GM19043 (cell line): ENCODE results near the gene SETD3.

Source experiments
- ATAC-seq: cut with Tn5 transposase; IDR thresholded peaks from one replicate; pipeline ENCODE4 v1.9.1; 2021; ENCODE audit warnings: low read depth; ENCODE audit not compliant: unreplicated experiment

The SETD3 gene

GRCh38 chr14:99427632-99428300 lies 52.9 kb downstream of the SETD3 start:
- ATAC-seq: no peak

- no peak for ATAC-seq
These were observed 53.8 kb downstream of the SETD3 start for GRCh38 chr14:99426813-99427346.

GRCh38 chr14:99426265-99426664 lies 54.4 kb downstream of the SETD3 start:
- ATAC-seq: no peak

GRCh38 chr14:99425272-99425681 lies 55.4 kb downstream of the SETD3 start:
- no peak for ATAC-seq

- ATAC-seq: no peak
These were observed 56.3 kb downstream of the SETD3 start for GRCh38 chr14:99424306-99424877.

- ATAC-seq: no peak
These were observed 57.2 kb downstream of the SETD3 start for GRCh38 chr14:99423434-99423833.

- no peak for ATAC-seq
These were observed 58.2 kb downstream of the SETD3 start for GRCh38 chr14:99422228-99423010.

- no peak for ATAC-seq
These were observed 59.9 kb downstream of the SETD3 start for GRCh38 chr14:99420711-99421110.

- ATAC-seq: no peak
These were observed 60.8 kb downstream of the SETD3 start for GRCh38 chr14:99419905-99420304.

- no peak for ATAC-seq
These were observed 62.4 kb downstream of the SETD3 start for GRCh38 chr14:99418242-99418641.

GRCh38 chr14:99416909-99417308 lies 63.8 kb downstream of the SETD3 start:
- ATAC-seq: no peak

GRCh38 chr14:99415496-99416281 lies 65.0 kb downstream of the SETD3 start:
- ATAC-seq: peak; percentile 90

GRCh38 chr14:99413911-99414310 lies 66.7 kb downstream of the SETD3 start:
- ATAC-seq: no peak

- ATAC-seq: no peak
These were observed 67.5 kb downstream of the SETD3 start for GRCh38 chr14:99413172-99413571.

GRCh38 chr14:99412117-99413061 lies 68.3 kb downstream of the SETD3 start:
- ATAC-seq: no peak

GRCh38 chr14:99410019-99410418 lies 70.6 kb downstream of the SETD3 start:
- no peak for ATAC-seq

GRCh38 chr14:99408971-99409289 lies 71.7 kb downstream of the SETD3 start:
- ATAC-seq: no peak

GRCh38 chr14:99408286-99408970 lies 72.2 kb downstream of the SETD3 start:
- ATAC-seq: no peak

- no peak for ATAC-seq
These were observed 73.2 kb downstream of the SETD3 start for GRCh38 chr14:99407416-99407815.
